Calu3 (cell line): Measurements from ENCODE around the gene XG. TPM values are rescaled to one million over a fixed set of nuclear protein-coding genes. Genes with fewer than 3 reads are reported as not detected.

Experiments used
- BruUV-seq: library from RNA; stranded (reverse); fragments of 400-500 nt; replicated peaks from 2 replicates; lab custom pipeline; 2021; lab: Mats Ljungman, UMichigan
- CTCF ChIA-PET: fragments of 300-600 bp; sonication (Branson Sonifier 250); formaldehyde crosslinking; loops from one replicate; lab custom pipeline; 2022; ENCODE audit warnings: antibody characterized with exemption; lab: Charles Lee
- DNase-seq: peaks from one replicate; pipeline ENCODE4 v3.0.0; 2022
- H3K27ac Mint-ChIP-seq: one replicate; pipeline ENCODE4 v1.8.0; 2022; ENCODE audit warnings: mixed read lengths; ENCODE audit not compliant: unreplicated experiment
- H3K27me3 Mint-ChIP-seq: one replicate; pipeline ENCODE4 v1.8.0; 2022; ENCODE audit warnings: mixed read lengths; ENCODE audit not compliant: unreplicated experiment
- H3K36me3 Mint-ChIP-seq: one replicate; pipeline ENCODE4 v1.8.0; 2022; ENCODE audit warnings: mild to moderate bottlenecking, moderate library complexity, mixed read lengths; ENCODE audit not compliant: insufficient read depth, unreplicated experiment
- H3K4me1 Mint-ChIP-seq: one replicate; pipeline ENCODE4 v1.8.0; 2022; ENCODE audit warnings: mild to moderate bottlenecking, low read depth, mixed read lengths; ENCODE audit not compliant: unreplicated experiment
- H3K4me3 Mint-ChIP-seq: one replicate; pipeline ENCODE4 v1.8.0; 2022; ENCODE audit warnings: mild to moderate bottlenecking, low read depth, moderate library complexity, mixed read lengths; ENCODE audit not compliant: unreplicated experiment
- H3K9me3 Mint-ChIP-seq: one replicate; pipeline ENCODE4 v1.8.0; 2022; ENCODE audit warnings: low read depth, mixed read lengths; ENCODE audit not compliant: unreplicated experiment
- CTCF ChIP-seq: fragments of 200-600 bp; IDR thresholded peaks from one replicate; pipeline ENCODE4 v1.8.0; 2022; ENCODE audit warnings: antibody characterized with exemption; ENCODE audit not compliant: unreplicated experiment
- intact Hi-C: fragments of 100-400 bp; cut with micrococcal nuclease; formaldehyde crosslinking; loops from one replicate; pipeline ENCODE4 v1.10.0; 2022; ENCODE audit not compliant: unreplicated experiment
- total RNA-seq: library from RNA; stranded (reverse); gene quantifications from 2 replicates; pipeline ENCODE4 v1.2.3, GENCODE V29; 2022

XG gene
- total RNA-seq, 1 experiment from 2014 or later: not detected

- Mint-ChIP-seq H3K27me3 (no peaks in the 10 kb centered on the region), H3K9me3 (no peaks in the 10 kb centered on the region), H3K4me1 (no peaks in the 10 kb centered on the region), H3K4me3 (no peak overlapping the region), H3K36me3 (no peaks in the 10 kb centered on the region), H3K27ac (no peak overlapping the region)
- intact Hi-C loops: no loop called here
- no peak for TF ChIP-seq CTCF
- no TSS peak for BruUV-seq
- CTCF ChIA-PET: no interaction called here
- DNase-seq: no peak
Measured at GRCh38 chrX:2855761-2856160, 103.9 kb downstream of the XG start.

- TF ChIP-seq CTCF: no peak
- H3K36me3 Mint-ChIP-seq: no peaks in the 10 kb centered on the region
Measured at GRCh38 chrX:2857566-2857965, 105.7 kb downstream of the XG start.

GRCh38 chrX:2859197-2859797 is 107.5 kb downstream of the XG start:
- intact Hi-C loops: no loop called here
- Mint-ChIP-seq H3K27ac (no peak overlapping the region), H3K27me3 (no peaks in the 10 kb centered on the region), H3K36me3 (no peaks in the 10 kb centered on the region), H3K4me1 (no peaks in the 10 kb centered on the region), H3K4me3 (no peak overlapping the region), H3K9me3 (no peaks in the 10 kb centered on the region)
- CTCF ChIA-PET: no interaction called here
- no peak for DNase-seq
- TF ChIP-seq CTCF: no peak
- no TSS peak for BruUV-seq

More at GRCh38 chrX:2857566-2857965, 105.7 kb downstream of the XG start:
- CTCF ChIA-PET: interaction anchor here (0.5 kb wide), 1 partner anchor 222 kb away, joined by 3 read pairs; no protein-coding TSS in a partner anchor
- intact Hi-C loops: no loop called here
- Mint-ChIP-seq H3K27me3 (no peaks in the 10 kb centered on the region), H3K4me3 (no peak overlapping the region), H3K4me1 (no peaks in the 10 kb centered on the region), H3K27ac (no peak overlapping the region), H3K9me3 (no peaks in the 10 kb centered on the region)
- DNase-seq: no peak
- no TSS peak for BruUV-seq

GRCh38 chrX:2862404-2862803 is 110.6 kb downstream of the XG start:
- Mint-ChIP-seq H3K4me1 (no peaks in the 10 kb centered on the region), H3K27ac (no peak overlapping the region), H3K9me3 (no peaks in the 10 kb centered on the region), H3K36me3 (no peaks in the 10 kb centered on the region), H3K27me3 (no peaks in the 10 kb centered on the region), H3K4me3 (no peak overlapping the region)
- TF ChIP-seq CTCF: no peak
- no peak for DNase-seq
- intact Hi-C loops: no loop called here
- CTCF ChIA-PET: no interaction called here
- BruUV-seq: no TSS peak
